ENCODE measurements around the gene EML3. TPM values are rescaled to one million over a fixed set of nuclear protein-coding genes. Genes with fewer than 3 reads are reported as not detected.

Gene EML3
- total and polyA plus RNA-seq, 2 of the 8 experiments (the other 6 are each of a cell fraction or from before 2014, with no cell fraction given) = 19.2 to 29.9 TPM

DNA sequence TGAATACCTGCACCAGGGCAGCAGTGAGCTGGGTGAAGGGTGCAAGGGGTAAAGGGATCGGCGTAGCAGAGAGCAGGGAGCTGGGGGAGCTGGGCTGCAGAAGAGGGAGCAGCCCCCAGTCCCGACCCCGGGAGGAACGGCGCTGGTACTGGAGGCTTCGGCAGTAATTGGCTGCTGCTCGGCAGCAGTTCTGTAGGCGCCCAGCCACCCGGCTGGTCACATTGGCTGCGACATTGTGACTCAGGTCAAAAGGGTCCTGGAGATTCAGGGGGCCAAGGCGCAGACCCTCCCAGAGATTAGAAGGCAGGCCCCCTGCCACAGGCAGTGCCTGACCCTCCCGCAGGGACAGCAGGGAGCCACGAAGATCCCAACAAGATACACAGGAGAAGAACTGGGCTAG is 36.7 kb downstream of the EML3 start (continued):
- no peak for TF ChIP-seq CHD1 (IDR thresholded peaks at IDR 0.05; ENCODE audit: low read depth, low read length)
- TF ChIP-seq TBP (IDR thresholded peaks at IDR 0.05; ENCODE audit: low read depth, low read length) = no peak
- no peak for TF ChIP-seq BACH1 (IDR thresholded peaks at IDR 0.05; ENCODE audit: low read length)
